Epithelial cell of proximal tubule (primary cell): ENCODE measurements around the gene SPRYD3. TPM values are rescaled to one million over a fixed set of nuclear protein-coding genes. Genes with fewer than 3 reads are reported as not detected.

Source experiments
- DNase-seq: peaks from one replicate; pipeline ENCODE4 v3.0.0-alpha.2; 2011; ENCODE audit warnings: low read depth
- H3K4me3 ChIP-seq: 2 replicates; pipeline ENCODE4 v1.5.1; 2011; ENCODE audit warnings: low read depth, mild to moderate bottlenecking, low read length
- CTCF ChIP-seq: conservative IDR thresholded peaks from 2 replicates; pipeline ENCODE4 v1.5.1; 2012; ENCODE audit warnings: low read depth, mild to moderate bottlenecking, low read length
- total RNA-seq: library from RNA; depleted of rRNA; stranded (reverse); fragments of >200 nt; gene quantifications from 2 replicates; pipeline ENCODE4 v1.2.3, GENCODE V29; 2015

The SPRYD3 gene
- total RNA-seq, 1 donor from 2014 or later = 26.1 TPM

DNA sequence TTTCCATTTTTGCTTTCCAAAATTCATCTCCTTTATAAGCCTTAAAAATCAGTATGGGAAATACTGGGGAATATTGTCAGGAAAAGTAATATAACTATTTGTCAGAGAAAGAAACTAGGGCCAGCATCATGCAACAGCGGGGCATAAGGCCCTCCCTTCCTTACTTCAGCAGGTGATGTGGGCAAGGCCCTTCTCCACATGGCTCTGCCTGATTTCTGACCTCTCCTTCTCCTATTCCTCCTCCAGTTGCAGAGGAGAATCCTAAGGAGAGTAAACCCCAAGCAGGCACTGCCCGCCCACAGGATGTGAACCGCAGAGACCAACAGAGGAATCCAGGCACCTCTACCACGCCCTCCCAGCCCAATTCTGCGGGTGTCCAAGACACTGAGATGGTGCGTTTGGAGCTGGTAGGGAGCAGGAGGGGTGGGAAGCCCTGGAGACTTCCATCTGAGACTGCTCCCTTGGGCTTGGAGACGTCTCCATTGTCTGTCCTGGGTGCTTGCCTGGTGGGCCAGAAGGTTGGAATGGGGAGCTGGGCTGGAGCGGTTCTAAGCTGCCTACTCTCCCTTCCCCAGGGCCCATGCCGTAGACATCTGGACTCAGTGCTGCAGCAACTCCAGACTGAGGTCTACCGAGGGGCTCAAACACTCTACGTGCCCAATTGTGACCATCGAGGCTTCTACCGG is 21.4 kb upstream of the SPRYD3 start:
- no peak for TF ChIP-seq CTCF
- no peak overlapping the region for H3K4me3 ChIP-seq
- DNase-seq = no peak

- H3K4me3 ChIP-seq = peak overlapping the region; percentile 72
- peak; percentile 96 for TF ChIP-seq CTCF
- DNase-seq = no peak
Observed at GRCh38 chr12:53099071-53099882, 20.1 kb upstream of the SPRYD3 start.

GRCh38 chr12:53098354-53098981 is 19.3 kb upstream of the SPRYD3 start:
- DNase-seq = no peak
- H3K4me3 ChIP-seq = peak overlapping the region; percentile 72
- no peak for TF ChIP-seq CTCF

DNA sequence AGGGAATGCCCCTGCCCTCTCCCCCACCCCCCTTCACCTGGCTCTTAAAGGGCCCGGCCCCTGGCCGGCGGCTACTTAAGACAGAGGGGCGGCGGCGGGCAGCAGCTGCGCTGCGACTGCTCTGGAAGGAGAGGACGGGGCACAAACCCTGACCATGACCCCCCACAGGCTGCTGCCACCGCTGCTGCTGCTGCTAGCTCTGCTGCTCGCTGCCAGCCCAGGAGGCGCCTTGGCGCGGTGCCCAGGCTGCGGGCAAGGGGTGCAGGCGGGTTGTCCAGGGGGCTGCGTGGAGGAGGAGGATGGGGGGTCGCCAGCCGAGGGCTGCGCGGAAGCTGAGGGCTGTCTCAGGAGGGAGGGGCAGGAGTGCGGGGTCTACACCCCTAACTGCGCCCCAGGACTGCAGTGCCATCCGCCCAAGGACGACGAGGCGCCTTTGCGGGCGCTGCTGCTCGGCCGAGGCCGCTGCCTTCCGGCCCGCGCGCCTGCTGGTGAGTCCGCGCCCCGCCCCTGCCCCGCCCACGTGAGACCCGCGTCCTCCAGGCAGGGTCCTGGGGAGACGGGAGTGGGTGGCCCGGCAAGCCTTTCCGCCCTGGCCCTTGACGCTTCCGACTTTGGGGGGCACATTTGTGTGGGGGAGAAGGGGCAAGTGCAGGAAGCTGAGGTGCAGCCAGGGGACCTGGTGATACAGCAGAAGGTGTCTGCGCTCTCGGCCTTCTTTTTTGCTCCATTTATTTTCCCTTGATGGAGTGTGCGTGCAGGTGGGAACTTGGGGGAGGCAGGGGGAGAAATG is 18.6 kb upstream of the SPRYD3 start, which contains the start of gene IGFBP6:
TSS of gene IGFBP6 (plus strand) at position 104 of the 790 bp plus-strand sequence. CDS start at position 155, 51 bp downstream.
- TF ChIP-seq CTCF = no peak
- no peak for DNase-seq

GRCh38 chr12:53097207-53097563 is 18.0 kb upstream of the SPRYD3 start:
- DNase-seq = no peak
- no peak for TF ChIP-seq CTCF
- H3K4me3 ChIP-seq = peak overlapping the region; percentile 72

More for the DNA sequence above, 18.6 kb upstream of the SPRYD3 start, which contains the start of gene IGFBP6:
- H3K4me3 ChIP-seq = peak within 1 kb of the TSS; percentile 72

GRCh38 chr12:53096759-53097158 is 17.6 kb upstream of the SPRYD3 start:
- TF ChIP-seq CTCF = no peak
- DNase-seq = no peak
- peak overlapping the region; percentile 72 for H3K4me3 ChIP-seq
